HepG2 (cell line): ENCODE measurements around the gene XAF1. TPM values are rescaled to one million over a fixed set of nuclear protein-coding genes. Genes with fewer than 3 reads are reported as not detected.

Experiments used
- CEBPB ChIP-seq: IDR thresholded peaks from 2 replicates; pipeline ENCODE4 v1.6.1; 2011; ENCODE audit warnings: low read depth, low read length, improper control_type of control experiment, borderline replicate concordance
- CREB3 ChIP-seq: sonication (generic); formaldehyde crosslinking; IDR thresholded peaks from 2 replicates; pipeline ENCODE4 v1.5.0; 2020; ENCODE audit warnings: missing genetic modification reagents
- FLYWCH1 ChIP-seq: sonication (generic); formaldehyde crosslinking; IDR thresholded peaks from 2 replicates; pipeline ENCODE4 v1.8.1; 2023; ENCODE audit warnings: mild to moderate bottlenecking, missing genetic modification reagents
- FOXA3 ChIP-seq: IDR thresholded peaks from 2 replicates; pipeline ENCODE4 v1.6.1; 2016; ENCODE audit warnings: missing genetic modification reagents, missing compliant biosample characterization
- GATAD2A ChIP-seq: IDR thresholded peaks from 2 replicates; pipeline ENCODE4 v1.6.1; 2016
- HBP1 ChIP-seq: IDR thresholded peaks from 2 replicates; pipeline ENCODE4 v1.6.1; 2016; ENCODE audit warnings: low read depth, control low read depth
- HDAC2 ChIP-seq: sonication (generic); formaldehyde crosslinking; IDR thresholded peaks from 2 replicates; pipeline ENCODE4 v1.4.0; 2020; ENCODE audit warnings: missing genetic modification reagents
- MED1 ChIP-seq: sonication (generic); formaldehyde crosslinking; IDR thresholded peaks from 2 replicates; pipeline ENCODE4 v1.4.0; 2020; ENCODE audit warnings: missing genetic modification reagents
- NPAS2 ChIP-seq: sonication (generic); formaldehyde crosslinking; IDR thresholded peaks from 2 replicates; pipeline ENCODE4 v1.8.0; 2022; ENCODE audit warnings: mild to moderate bottlenecking, missing genetic modification reagents, borderline replicate concordance
- SAP130 ChIP-seq: IDR thresholded peaks from 2 replicates; pipeline ENCODE4 v1.6.1; 2016; ENCODE audit warnings: low read depth
- SOX6 ChIP-seq, 2 experiments: fragments of 450-650 bp in 1 of 2; sonication (generic) in 1 of 2; formaldehyde crosslinking in 1 of 2; IDR thresholded peaks; 2 replicates each; pipeline versions ENCODE4 v1.4.0 to v1.6.1; 2017 to 2020; ENCODE audit warnings: antibody characterized with exemption in 1 of 2, mild to moderate bottlenecking in 1 of 2, missing genetic modification reagents in 1 of 2
- TEAD2 ChIP-seq: sonication (generic); formaldehyde crosslinking; IDR thresholded peaks from 2 replicates; pipeline ENCODE4 v1.9.0; 2021; ENCODE audit warnings: missing genetic modification reagents
- XRCC5 ChIP-seq: fragments of 200-400 bp; formaldehyde crosslinking; optimal IDR thresholded peaks from 2 replicates; pipeline ENCODE3; 2017; ENCODE audit warnings: mild to moderate bottlenecking, low read length
- ZEB1 ChIP-seq: IDR thresholded peaks from 2 replicates; pipeline ENCODE4 v1.6.1; 2012; ENCODE audit warnings: mild to moderate bottlenecking, low read depth, inconsistent platforms; ENCODE audit not compliant: insufficient replicate concordance
- ZNF354B ChIP-seq: sonication (generic); formaldehyde crosslinking; IDR thresholded peaks from 2 replicates; pipeline ENCODE4 v1.8.0; 2022; ENCODE audit warnings: mild to moderate bottlenecking, missing genetic modification reagents
- ZNF432 ChIP-seq: sonication (generic); formaldehyde crosslinking; IDR thresholded peaks from 2 replicates; pipeline ENCODE4 v1.5.0; 2020; ENCODE audit warnings: missing genetic modification reagents, mild to moderate bottlenecking, borderline replicate concordance
- ZNF704 ChIP-seq: sonication (generic); formaldehyde crosslinking; IDR thresholded peaks from 2 replicates; pipeline ENCODE4 v1.8.1; 2023; ENCODE audit warnings: mild to moderate bottlenecking, inconsistent platforms, moderate library complexity, missing genetic modification reagents, borderline replicate concordance
- polyA plus RNA-seq, 8 experiments: library from polyadenylated mRNA; depleted of rRNA in 3 of 8; stranded (reverse) in 7 of 8; unstranded in 1 of 8; fragments of >200 nt; fragmentation: Illumina TruSeq in 4 of 8; extraction: Trizol in 4 of 8; gene quantifications; 2 replicates each; pipeline versions ENCODE4 v1.2.1 to v1.2.3, GENCODE V29; 2011 to 2016; ENCODE audit warnings: low read depth in 4 of 8, missing spikeins in 1 of 8, mixed read lengths in 1 of 8; ENCODE audit not compliant: insufficient read depth in 1 of 8
- total RNA-seq, 5 experiments: library from RNA; depleted of rRNA; stranded (reverse); fragments of >200 nt; fragmentation: Illumina TruSeq; extraction: Trizol; gene quantifications; 2 replicates each; pipeline ENCODE4 v1.2.3, GENCODE V29; 2016; ENCODE audit warnings: low read depth in 1 of 5

Gene XAF1
- total and polyA plus RNA-seq, 2 of the 13 experiments (the other 11 are each of a cell fraction or from before 2014, with no cell fraction given) = 1.2 to 2.4 TPM

GRCh38 chr17:6797718-6798351 is 42.0 kb downstream of the XAF1 start (continued):
- TF ChIP-seq ZNF432 (no peak), NPAS2 (no peak), HDAC2 (CRISPR knock-in tag) (0 out of 2 replicates have a peak, but pooled peaks have one; percentile 30), CEBPB (peak; percentile 62; the same call in 1 of the 2 replicates), SAP130 (CRISPR knock-in tag) (0 out of 2 replicates have a peak, but pooled peaks have one; percentile 18), ZNF354B (CRISPR knock-in tag) (no peak), SOX6 (IDR thresholded peaks at IDR 0.05) (no peak), SOX6 (CRISPR knock-in tag; IDR thresholded peaks at IDR 0.05) (peak; percentile 46; the same call in 1 of the 2 replicates), FLYWCH1 (CRISPR knock-in tag) (no peak), CREB3 (CRISPR knock-in tag) (no peak), XRCC5 (no peak), FOXA3 (CRISPR knock-in tag) (peak; percentile 79), GATAD2A (CRISPR knock-in tag) (peak; percentile 84), ZNF704 (CRISPR knock-in tag) (no peak), ZEB1 (no peak), TEAD2 (no peak), MED1 (peak; percentile 31; the same call in 1 of the 2 replicates), HBP1 (0 out of 2 replicates have a peak, but pooled peaks have one; percentile 46)
